PC-3 (cell line): ENCODE results near the gene RNF130.
"Not testable (repeated sequence)": the region's sequence is repeated elsewhere in the genome, so short reads cannot be mapped to it uniquely, and the experiment has no call there.

ENCODE experiments used
- CTCF ChIP-seq: fragments of 300-600 bp; sonication (generic); conservative IDR thresholded peaks from 2 replicates; pipeline ENCODE4 v1.5.1; 2017; ENCODE audit warnings: antibody characterized with exemption, low read depth, mild to moderate bottlenecking, low read length
- EZH2 ChIP-seq: fragments of 300-600 bp; sonication (generic); IDR thresholded peaks from one replicate; pipeline ENCODE4 v1.6.1; 2017; ENCODE audit warnings: antibody characterized with exemption, mild to moderate bottlenecking, low read length; ENCODE audit not compliant: unreplicated experiment

GRCh38 chr5:179990525-179990924 is 81.0 kb downstream of the RNF130 start:
- TF ChIP-seq CTCF, EZH2: not testable (repeated sequence)
